Skeletal muscle tissue (tissue), 4 donors: Measurements from ENCODE around the gene KRT83. TPM values are rescaled to one million over a fixed set of nuclear protein-coding genes. Genes with fewer than 3 reads are reported as not detected.
"Not testable (repeated sequence)": the region's sequence is repeated elsewhere in the genome, so short reads cannot be mapped to it uniquely, and the experiment has no call there.

ENCODE experiments used
- H3K27ac ChIP-seq: one replicate; pipeline ENCODE4 v1.7.0; 2013; ENCODE audit warnings: mild to moderate bottlenecking, low read depth, low read length, inconsistent platforms
- H3K27me3 ChIP-seq, 3 donors: one replicate each; pipeline ENCODE4 v1.7.0; 2013; ENCODE audit warnings: low read length in 3 of 3; ENCODE audit not compliant: control insufficient read depth in 3 of 3, insufficient read depth in 3 of 3
- H3K36me3 ChIP-seq, 3 donors: one replicate each; pipeline ENCODE4 v1.7.0; 2013; ENCODE audit warnings: low read length in 3 of 3; ENCODE audit not compliant: control insufficient read depth in 3 of 3, insufficient read depth in 3 of 3
- H3K4me1 ChIP-seq, 3 donors: one replicate each; pipeline ENCODE4 v1.7.0; 2013; ENCODE audit warnings: low read length in 3 of 3, mild to moderate bottlenecking in 3 of 3; ENCODE audit not compliant: control insufficient read depth in 3 of 3, insufficient read depth in 3 of 3
- H3K4me3 ChIP-seq, 3 donors: one replicate each; pipeline ENCODE4 v1.7.0; 2013; ENCODE audit warnings: low read length in 3 of 3
- H3K9ac ChIP-seq, 3 donors: one replicate each; pipeline ENCODE4 v1.7.0; 2013; ENCODE audit warnings: low read length in 3 of 3, mild to moderate bottlenecking in 3 of 3, moderate library complexity in 2 of 3, low read depth in 1 of 3
- H3K9me3 ChIP-seq, 3 donors: one replicate each; pipeline ENCODE4 v1.7.0; 2013; ENCODE audit warnings: low read length in 3 of 3; ENCODE audit not compliant: control insufficient read depth in 3 of 3
- total RNA-seq: library from RNA; depleted of rRNA; stranded (reverse); fragments of >200 nt; gene quantifications from one replicate; pipeline ENCODE4 v1.2.3, GENCODE V29; 2014
- donor health status: Osteomylitis.

Gene KRT83
- total RNA-seq, 1 donor from 2014 or later, result not detected

DNA sequence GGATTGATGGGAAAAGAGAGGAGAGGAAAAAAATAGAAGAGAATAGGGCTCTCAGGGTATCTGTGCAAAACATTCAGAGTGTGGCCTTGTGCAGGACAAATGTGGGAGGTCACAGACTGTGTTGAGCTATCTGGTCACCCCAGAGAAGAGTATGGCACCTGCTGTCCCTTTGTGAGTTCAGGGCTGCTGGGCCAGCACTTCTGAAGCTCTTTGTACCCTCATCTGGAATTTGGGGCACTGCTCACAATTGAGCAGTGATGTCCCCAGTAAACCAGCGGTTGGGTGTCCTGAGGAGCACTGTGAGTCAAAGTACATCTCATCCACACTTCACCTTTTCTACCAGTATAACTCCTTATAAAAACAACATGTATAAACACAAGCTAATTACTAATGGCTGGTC, 27.3 kb downstream of the KRT83 start:
- H3K9me3 ChIP-seq, result no peaks in the 10 kb centered on the region
- no peaks in the 10 kb centered on the region for H3K4me1 ChIP-seq
- no peak overlapping the region for H3K4me3 ChIP-seq
- peaks cover 7 to 18% (median 10%) of the 10 kb centered on the region in 3 donors for H3K27me3 ChIP-seq
- no peaks in the 10 kb centered on the region for H3K36me3 ChIP-seq
- no peak overlapping the region for H3K27ac ChIP-seq
- H3K9ac ChIP-seq, result no peak overlapping the region

DNA sequence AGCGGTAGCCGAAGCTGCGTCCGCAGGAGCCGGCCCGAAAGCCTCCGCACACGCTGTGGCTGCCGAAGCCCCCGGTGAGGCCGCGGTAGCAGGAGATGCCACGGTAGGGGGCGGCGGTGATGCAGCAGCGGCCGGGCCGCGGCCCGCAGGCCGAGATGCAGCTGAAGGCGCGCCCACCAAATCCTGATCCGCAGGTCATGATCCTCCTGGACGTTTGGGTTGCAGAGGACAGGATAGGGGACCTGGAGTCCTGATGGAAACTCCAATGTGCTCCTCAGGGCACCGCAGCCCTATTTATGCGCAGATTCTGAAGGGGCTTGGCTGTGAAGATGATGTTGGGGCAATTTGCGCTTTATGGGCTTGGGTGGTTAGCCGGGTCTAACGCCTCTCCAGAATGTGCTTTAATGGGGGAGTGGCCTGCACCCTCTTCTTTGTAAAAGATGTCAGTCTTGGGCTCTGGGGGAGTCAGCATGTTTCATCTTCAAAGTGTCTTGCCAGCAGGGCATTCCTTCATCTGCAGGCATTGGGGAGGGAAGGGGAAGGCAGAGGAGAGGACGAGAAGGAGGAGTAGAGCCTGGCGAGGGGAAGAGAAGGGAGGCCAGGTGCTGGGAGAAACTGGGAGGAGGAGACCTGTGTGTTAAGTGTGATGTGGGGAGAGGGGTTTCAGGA, 29.8 kb downstream of the KRT83 start, which contains the start of gene KRT81:
TSS of gene KRT81 (minus strand) at position 268 of the 669 bp plus-strand sequence. CDS start at position 199, 69 bp downstream.
- Histone ChIP-seq H3K9ac (no peak within 1 kb of the TSS), H3K27me3 (peaks cover 7 to 15% (median 7%) of the 10 kb centered on the region in 3 donors), H3K4me3 (no peak within 1 kb of the TSS), H3K36me3 (no peaks in the 10 kb centered on the region), H3K9me3 (no peaks in the 10 kb centered on the region), H3K4me1 (no peaks in the 10 kb centered on the region), H3K27ac (no peak within 1 kb of the TSS)

- H3K9ac ChIP-seq, H3K4me3 ChIP-seq, H3K4me1 ChIP-seq, H3K27ac ChIP-seq, H3K9me3 ChIP-seq, H3K36me3 ChIP-seq: not testable (repeated sequence)
- H3K27me3 ChIP-seq, result peaks cover 7 to 15% (median 7%) of the 10 kb centered on the region in 3 donors
Measured at GRCh38 chr12:52290483-52291134, 30.6 kb downstream of the KRT83 start.

DNA sequence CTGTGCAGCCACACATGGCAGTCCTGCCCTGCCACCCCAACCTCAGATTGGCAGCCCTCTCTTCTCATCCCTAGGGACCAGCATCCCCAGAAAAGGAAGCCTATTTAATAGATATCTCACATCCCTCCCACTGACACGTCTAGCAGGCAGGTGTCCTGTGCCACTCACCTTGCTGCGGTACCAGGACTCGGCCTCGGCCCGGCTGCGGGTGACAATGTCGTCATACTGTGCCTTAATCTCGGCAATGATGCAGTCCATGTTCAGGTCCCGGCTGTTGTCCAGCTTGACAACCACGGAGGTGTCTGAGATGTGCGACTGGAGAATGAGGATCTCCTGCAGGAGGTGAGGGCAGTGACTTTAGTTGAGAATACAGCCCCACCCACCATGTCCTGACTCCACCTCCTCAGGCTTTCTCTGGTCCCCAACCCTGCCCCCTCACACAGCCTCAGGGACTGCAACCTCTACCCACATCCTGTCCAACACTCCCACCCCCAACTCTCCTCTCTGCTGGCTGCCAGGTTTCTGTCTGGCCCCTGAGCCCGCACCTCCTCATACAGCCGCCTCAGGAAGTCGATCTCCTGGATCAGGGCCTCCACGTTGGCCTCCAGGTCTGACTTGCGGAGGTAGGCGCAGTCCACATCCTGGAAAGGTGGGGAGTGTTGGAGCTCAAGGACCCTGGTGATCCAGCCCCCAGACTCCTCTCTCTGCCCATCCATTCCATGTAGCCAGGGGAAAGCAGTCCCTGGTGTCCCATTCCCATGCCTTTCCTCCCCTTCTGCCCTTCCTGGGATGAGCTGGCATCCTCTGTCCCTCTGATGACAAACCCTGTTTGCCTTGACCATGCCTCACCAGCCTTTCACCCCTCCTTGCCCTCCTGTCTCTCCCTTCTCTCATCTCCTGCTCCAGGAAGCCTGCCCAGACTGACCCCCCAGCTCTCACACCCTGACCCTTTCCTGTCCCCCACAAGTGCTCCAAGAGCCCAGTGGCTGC, 33.1 kb downstream of the KRT83 start:
- H3K36me3 ChIP-seq, H3K4me1 ChIP-seq, H3K9ac ChIP-seq, H3K4me3 ChIP-seq, H3K9me3 ChIP-seq, H3K27ac ChIP-seq: not testable (repeated sequence)
- H3K27me3 ChIP-seq, result peaks cover 7 to 11% (median 7%) of the 10 kb centered on the region in 3 donors

GRCh38 chr12:52286857-52287785, 34.1 kb downstream of the KRT83 start:
- H3K27ac ChIP-seq, H3K4me1 ChIP-seq, H3K27me3 ChIP-seq, H3K4me3 ChIP-seq, H3K36me3 ChIP-seq, H3K9ac ChIP-seq, H3K9me3 ChIP-seq: not testable (repeated sequence)

DNA sequence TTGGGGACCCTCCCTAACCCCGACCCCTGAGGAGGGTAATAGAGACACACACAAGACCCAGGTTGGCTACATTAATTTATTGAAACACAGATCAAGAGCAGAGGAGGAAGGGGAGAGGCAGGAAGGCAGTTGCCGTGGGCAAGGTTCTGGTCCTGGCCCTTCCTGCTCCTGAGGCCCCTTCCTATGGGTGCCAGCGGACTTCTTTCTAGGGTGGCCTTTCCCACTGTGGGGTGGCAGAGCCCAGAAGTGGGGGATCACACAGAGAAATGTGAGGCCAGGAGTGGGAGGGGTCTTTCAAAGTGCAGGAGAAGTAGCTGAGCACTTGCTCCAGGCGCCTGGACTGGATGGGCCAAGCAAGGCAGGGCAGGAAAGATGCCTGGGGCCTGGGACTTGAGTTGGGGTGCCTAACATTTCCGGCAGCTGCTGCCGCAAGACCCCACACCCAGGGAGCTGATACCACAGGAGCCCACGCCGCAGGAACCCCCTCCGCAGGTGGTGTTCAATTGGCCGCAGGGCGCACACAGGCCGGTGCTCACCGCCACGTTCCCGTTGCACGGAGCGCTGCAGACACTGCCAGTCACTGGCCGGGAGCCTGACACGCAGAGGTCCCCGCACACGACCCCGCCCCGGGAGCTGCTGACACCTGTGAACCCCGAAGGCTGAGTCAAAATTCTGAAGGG, 35.2 kb downstream of the KRT83 start:
- Histone ChIP-seq H3K4me1 (peaks cover 5% of the 10 kb centered on the region in 3 donors), H3K9ac (no peak overlapping the region), H3K36me3 (no peaks in the 10 kb centered on the region), H3K9me3 (no peaks in the 10 kb centered on the region), H3K27ac (no peak overlapping the region), H3K27me3 (no peaks in the 10 kb centered on the region), H3K4me3 (no peak overlapping the region)

- Histone ChIP-seq H3K9ac (no peak overlapping the region), H3K4me1 (peaks cover 12% of the 10 kb centered on the region in 3 donors)
Measured at GRCh38 chr12:52285172-52285745, 35.9 kb downstream of the KRT83 start.

DNA sequence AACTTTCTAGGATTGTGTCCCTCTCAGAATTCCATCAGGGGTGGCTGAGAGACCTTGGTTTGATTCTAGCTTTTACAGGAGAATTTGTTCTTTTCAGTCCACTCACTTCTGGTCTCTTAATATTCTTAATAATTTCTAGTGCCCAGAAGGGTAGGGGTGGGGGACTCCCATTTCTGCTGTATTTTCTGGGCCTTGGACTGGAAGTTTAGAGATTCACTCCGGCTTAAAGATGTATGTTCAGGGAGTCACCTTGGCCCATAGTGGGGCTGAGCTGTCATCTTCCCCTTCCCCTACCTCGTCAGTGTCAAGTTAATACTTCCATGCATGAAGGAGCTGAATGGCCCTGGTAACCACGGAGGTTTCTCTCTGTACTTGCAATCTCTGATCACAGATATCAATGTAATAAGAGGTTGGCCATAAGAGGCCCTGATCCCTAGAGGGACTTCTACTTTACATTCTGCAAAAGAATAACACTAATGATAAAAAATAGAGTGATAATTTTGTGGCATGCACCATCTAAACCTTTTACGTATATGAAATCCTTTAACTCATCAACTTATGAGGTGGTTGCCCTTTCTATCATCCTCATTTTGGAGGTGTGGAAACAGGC, 36.5 kb downstream of the KRT83 start:
- H3K36me3 ChIP-seq, result no peaks in the 10 kb centered on the region
- peaks cover 18% of the 10 kb centered on the region in 3 donors for H3K4me1 ChIP-seq
- no peaks in the 10 kb centered on the region for H3K9me3 ChIP-seq
- H3K9ac ChIP-seq, result no peak overlapping the region
- no peaks in the 10 kb centered on the region for H3K27me3 ChIP-seq
- no peak overlapping the region for H3K27ac ChIP-seq
- no peak overlapping the region for H3K4me3 ChIP-seq

More at GRCh38 chr12:52285172-52285745, 35.9 kb downstream of the KRT83 start:
- no peak overlapping the region for H3K4me3 ChIP-seq
- H3K9me3 ChIP-seq, result no peaks in the 10 kb centered on the region
- no peaks in the 10 kb centered on the region for H3K27me3 ChIP-seq
- no peaks in the 10 kb centered on the region for H3K36me3 ChIP-seq
- no peak overlapping the region for H3K27ac ChIP-seq
